Measurements from ENCODE around the gene CDKN1C.

DNA sequence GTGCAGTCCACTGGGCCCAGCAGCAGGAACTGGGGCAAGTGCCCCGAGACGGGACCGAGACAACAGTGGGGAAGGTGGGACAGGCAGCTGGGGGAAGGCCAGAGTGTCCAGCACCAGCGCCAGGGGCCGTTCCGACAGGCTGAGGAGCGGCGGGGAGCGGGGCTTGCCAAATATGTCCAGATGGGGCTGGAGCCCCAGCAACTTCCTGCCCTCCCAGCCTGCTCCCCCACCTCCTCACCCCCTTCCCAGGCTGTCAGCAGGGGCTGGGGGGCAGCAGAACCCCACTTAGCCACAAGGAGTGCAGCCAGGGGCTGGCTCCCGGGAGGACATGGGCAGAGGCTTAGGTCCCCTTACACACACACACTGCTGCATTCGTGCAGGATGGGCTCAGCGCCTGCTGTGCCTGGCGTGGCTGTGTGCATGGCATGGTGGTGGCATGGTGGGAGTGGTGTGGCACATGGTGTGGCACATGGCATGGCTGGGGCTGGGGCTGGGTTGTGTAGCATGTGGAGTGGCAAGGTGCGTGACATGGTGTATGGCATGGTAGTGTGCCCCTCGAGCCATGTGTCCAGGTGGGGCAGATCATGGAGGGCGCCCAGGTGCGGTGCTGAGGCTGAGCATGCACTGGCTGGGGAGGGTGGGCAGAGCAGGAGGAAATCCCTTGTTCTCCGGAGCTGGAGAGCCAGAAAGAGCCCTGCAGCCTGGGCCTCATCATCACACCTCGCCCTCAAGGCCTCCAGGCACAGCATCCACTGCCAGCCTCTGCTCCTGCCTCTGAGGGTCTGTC is 51.7 kb downstream of the CDKN1C start:
- TF ChIP-seq, protein P1, sequence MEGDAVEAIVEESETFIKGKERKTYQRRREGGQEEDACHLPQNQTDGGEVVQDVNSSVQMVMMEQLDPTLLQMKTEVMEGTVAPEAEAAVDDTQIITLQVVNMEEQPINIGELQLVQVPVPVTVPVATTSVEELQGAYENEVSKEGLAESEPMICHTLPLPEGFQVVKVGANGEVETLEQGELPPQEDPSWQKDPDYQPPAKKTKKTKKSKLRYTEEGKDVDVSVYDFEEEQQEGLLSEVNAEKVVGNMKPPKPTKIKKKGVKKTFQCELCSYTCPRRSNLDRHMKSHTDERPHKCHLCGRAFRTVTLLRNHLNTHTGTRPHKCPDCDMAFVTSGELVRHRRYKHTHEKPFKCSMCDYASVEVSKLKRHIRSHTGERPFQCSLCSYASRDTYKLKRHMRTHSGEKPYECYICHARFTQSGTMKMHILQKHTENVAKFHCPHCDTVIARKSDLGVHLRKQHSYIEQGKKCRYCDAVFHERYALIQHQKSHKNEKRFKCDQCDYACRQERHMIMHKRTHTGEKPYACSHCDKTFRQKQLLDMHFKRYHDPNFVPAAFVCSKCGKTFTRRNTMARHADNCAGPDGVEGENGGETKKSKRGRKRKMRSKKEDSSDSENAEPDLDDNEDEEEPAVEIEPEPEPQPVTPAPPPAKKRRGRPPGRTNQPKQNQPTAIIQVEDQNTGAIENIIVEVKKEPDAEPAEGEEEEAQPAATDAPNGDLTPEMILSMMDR (IDR thresholded peaks at IDR 0.05) = no peak
- TF ChIP-seq, protein P2, sequence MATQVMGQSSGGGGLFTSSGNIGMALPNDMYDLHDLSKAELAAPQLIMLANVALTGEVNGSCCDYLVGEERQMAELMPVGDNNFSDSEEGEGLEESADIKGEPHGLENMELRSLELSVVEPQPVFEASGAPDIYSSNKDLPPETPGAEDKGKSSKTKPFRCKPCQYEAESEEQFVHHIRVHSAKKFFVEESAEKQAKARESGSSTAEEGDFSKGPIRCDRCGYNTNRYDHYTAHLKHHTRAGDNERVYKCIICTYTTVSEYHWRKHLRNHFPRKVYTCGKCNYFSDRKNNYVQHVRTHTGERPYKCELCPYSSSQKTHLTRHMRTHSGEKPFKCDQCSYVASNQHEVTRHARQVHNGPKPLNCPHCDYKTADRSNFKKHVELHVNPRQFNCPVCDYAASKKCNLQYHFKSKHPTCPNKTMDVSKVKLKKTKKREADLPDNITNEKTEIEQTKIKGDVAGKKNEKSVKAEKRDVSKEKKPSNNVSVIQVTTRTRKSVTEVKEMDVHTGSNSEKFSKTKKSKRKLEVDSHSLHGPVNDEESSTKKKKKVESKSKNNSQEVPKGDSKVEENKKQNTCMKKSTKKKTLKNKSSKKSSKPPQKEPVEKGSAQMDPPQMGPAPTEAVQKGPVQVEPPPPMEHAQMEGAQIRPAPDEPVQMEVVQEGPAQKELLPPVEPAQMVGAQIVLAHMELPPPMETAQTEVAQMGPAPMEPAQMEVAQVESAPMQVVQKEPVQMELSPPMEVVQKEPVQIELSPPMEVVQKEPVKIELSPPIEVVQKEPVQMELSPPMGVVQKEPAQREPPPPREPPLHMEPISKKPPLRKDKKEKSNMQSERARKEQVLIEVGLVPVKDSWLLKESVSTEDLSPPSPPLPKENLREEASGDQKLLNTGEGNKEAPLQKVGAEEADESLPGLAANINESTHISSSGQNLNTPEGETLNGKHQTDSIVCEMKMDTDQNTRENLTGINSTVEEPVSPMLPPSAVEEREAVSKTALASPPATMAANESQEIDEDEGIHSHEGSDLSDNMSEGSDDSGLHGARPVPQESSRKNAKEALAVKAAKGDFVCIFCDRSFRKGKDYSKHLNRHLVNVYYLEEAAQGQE (IDR thresholded peaks at IDR 0.05; ENCODE audit: low read depth, low read length) = no peak
- TF ChIP-seq TAF1 (IDR thresholded peaks at IDR 0.05; ENCODE audit: borderline replicate concordance, low read depth, low read length) (no peak), SMC3 (IDR thresholded peaks at IDR 0.05; ENCODE audit: low read depth, low read length) (no peak), JUND (IDR thresholded peaks at IDR 0.05) (no peak), NFIC (IDR thresholded peaks at IDR 0.05; ENCODE audit: borderline replicate concordance) (no peak), ELF1 (IDR thresholded peaks at IDR 0.05) (no peak), EP300 (IDR thresholded peaks at IDR 0.05; ENCODE audit: borderline replicate concordance in 1 of 2, low read depth in 1 of 2, low read length in 1 of 2) (no peak)
- TF ChIP-seq, protein P3, sequence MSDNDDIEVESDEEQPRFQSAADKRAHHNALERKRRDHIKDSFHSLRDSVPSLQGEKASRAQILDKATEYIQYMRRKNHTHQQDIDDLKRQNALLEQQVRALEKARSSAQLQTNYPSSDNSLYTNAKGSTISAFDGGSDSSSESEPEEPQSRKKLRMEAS (IDR thresholded peaks at IDR 0.05; ENCODE audit: low read depth) = no peak

Measured in SK-N-SH (cell line).